Testis (tissue), 3 donors: ENCODE data around the gene CNNM1. TPM values are rescaled to one million over a fixed set of nuclear protein-coding genes. Genes with fewer than 3 reads are reported as not detected.

ENCODE experiments used
- DNase-seq: peaks from one replicate; pipeline ENCODE4 v3.0.0-alpha.2; 2019
- H3K27ac ChIP-seq, 2 donors: fragments of 200-600 bp; sonication (generic); one replicate each; pipeline ENCODE4 v1.5.1; 2019
- H3K27me3 ChIP-seq: fragments of 200-600 bp; sonication (generic); one replicate; pipeline ENCODE4 v1.5.1; 2019
- H3K36me3 ChIP-seq: fragments of 200-600 bp; sonication (generic); one replicate; pipeline ENCODE4 v1.5.1; 2017; ENCODE audit warnings: low read depth; ENCODE audit errors: missing control alignments
- H3K4me1 ChIP-seq: fragments of 200-600 bp; sonication (generic); one replicate; pipeline ENCODE4 v1.5.1; 2019
- H3K4me3 ChIP-seq, 2 donors: fragments of 200-600 bp; sonication (generic); one replicate each; pipeline ENCODE4 v1.5.1; 2017 to 2019
- H3K9me3 ChIP-seq: fragments of 200-600 bp; sonication (generic); one replicate; pipeline ENCODE4 v1.5.1; 2017
- CTCF ChIP-seq, 3 experiments: fragments of 450-650 bp in 2 of 3; fragments of 200-600 bp in 1 of 3; sonication (generic) in 1 of 3; IDR thresholded peaks; one replicate each; pipeline ENCODE4 v1.5.1; 2016 to 2019; ENCODE audit warnings: antibody characterized with exemption in 3 of 3, mild to moderate bottlenecking in 2 of 3, moderate library complexity in 1 of 3
- POLR2A ChIP-seq: fragments of 450-650 bp; IDR thresholded peaks from one replicate; pipeline ENCODE4 v1.6.1; 2017; ENCODE audit warnings: antibody characterized with exemption, mild to moderate bottlenecking, moderate library complexity
- WGBS, 2 donors: methylation state at CpG; one replicate each; pipeline ENCODE4 v1.1.5; 2018; 5-methylcytosine and 5-hydroxymethylcytosine counted together
- intact Hi-C: fragments of 100-400 bp; cut with DNase I; formaldehyde crosslinking; loops from one replicate; pipeline ENCODE4 v1.15.1; 2023; ENCODE audit warnings: low total_unique reads
- polyA plus RNA-seq: library from polyadenylated mRNA; stranded (reverse); fragments of 350-450 nt; fragmentation: Illumina TruSeq; extraction: RNeasy Lipid Tissue Mini Kit (QIAGEN cat#74804); gene quantifications from one replicate; pipeline ENCODE4 v1.2.3, GENCODE V29; 2014; ENCODE audit warnings: low read depth, low replicate concordance; ENCODE audit not compliant: insufficient read depth
- total RNA-seq, 2 donors: library from RNA; depleted of rRNA; stranded (reverse); fragments of >200 nt; gene quantifications; one replicate each; pipeline ENCODE4 v1.2.3, GENCODE V29; 2016

Gene CNNM1
- total and polyA plus RNA-seq, 3 donors from 2014 or later, result 29.0 to 53.8 (median 51.9) TPM

- Histone ChIP-seq H3K27ac (no peak overlapping the region), H3K36me3 (no peaks in the 10 kb centered on the region), H3K4me3 (no peak overlapping the region), H3K9me3 (no peaks in the 10 kb centered on the region), H3K27me3 (no peaks in the 10 kb centered on the region), H3K4me1 (peaks cover 12% of the 10 kb centered on the region)
- 48 to 54% methylated on average over 4 of the region's 4 CpGs for WGBS, 2 donors
- intact Hi-C loops, result no loop called here
- TF ChIP-seq CTCF (IDR thresholded peaks at IDR 0.05) (no peak), POLR2A (no peak)
- no peak for DNase-seq
Observed at GRCh38 chr10:99344715-99345114, 15.6 kb downstream of the CNNM1 start.

- Histone ChIP-seq H3K27me3 (no peaks in the 10 kb centered on the region), H3K4me1 (peaks cover 12% of the 10 kb centered on the region), H3K27ac (no peak overlapping the region), H3K36me3 (no peaks in the 10 kb centered on the region), H3K4me3 (no peak overlapping the region), H3K9me3 (no peaks in the 10 kb centered on the region)
- TF ChIP-seq POLR2A (no peak), CTCF (IDR thresholded peaks at IDR 0.05) (no peak)
- intact Hi-C loops, result no loop called here
- DNase-seq, result no peak
- WGBS, 2 donors, result 71 to 81% methylated on average over 1 of the region's 1 CpG
Observed at GRCh38 chr10:99345350-99345749, 16.2 kb downstream of the CNNM1 start.

GRCh38 chr10:99346247-99346646, 17.1 kb downstream of the CNNM1 start:
- TF ChIP-seq CTCF (IDR thresholded peaks at IDR 0.05) (no peak), POLR2A (no peak)
- H3K36me3 ChIP-seq, result no peaks in the 10 kb centered on the region
- 40 to 52% methylated on average over 1 of the region's 1 CpG for WGBS, 2 donors
- peak; percentile 82 for DNase-seq
- H3K4me1 ChIP-seq, result peaks cover 11% of the 10 kb centered on the region
- H3K27ac ChIP-seq, result no peak overlapping the region
- intact Hi-C loops, result no loop called here
- H3K9me3 ChIP-seq, result no peaks in the 10 kb centered on the region
- H3K4me3 ChIP-seq, result no peak overlapping the region
- no peaks in the 10 kb centered on the region for H3K27me3 ChIP-seq

- TF ChIP-seq CTCF (IDR thresholded peaks at IDR 0.05) (no peak), POLR2A (no peak)
- DNase-seq, result peak; percentile 62
- peaks cover 8% of the 10 kb centered on the region for H3K4me1 ChIP-seq
- no peak overlapping the region for H3K4me3 ChIP-seq
- no peaks in the 10 kb centered on the region for H3K36me3 ChIP-seq
- intact Hi-C loops, result no loop called here
- H3K9me3 ChIP-seq, result no peaks in the 10 kb centered on the region
- H3K27ac ChIP-seq, result no peak overlapping the region
- WGBS, 2 donors, result 41 to 71% methylated on average over 5 of the region's 5 CpGs
- no peaks in the 10 kb centered on the region for H3K27me3 ChIP-seq
Observed at GRCh38 chr10:99347672-99348071, 18.5 kb downstream of the CNNM1 start.

- intact Hi-C loops, result no loop called here
- no peaks in the 10 kb centered on the region for H3K36me3 ChIP-seq
- H3K9me3 ChIP-seq, result no peaks in the 10 kb centered on the region
- peaks cover 15% of the 10 kb centered on the region for H3K4me1 ChIP-seq
- no peaks in the 10 kb centered on the region for H3K27me3 ChIP-seq
- H3K4me3 ChIP-seq, result no peak overlapping the region
- no peak for TF ChIP-seq POLR2A
- no peak for TF ChIP-seq CTCF (IDR thresholded peaks at IDR 0.05)
- 71 to 72% methylated on average over 1 of the region's 1 CpG for WGBS, 2 donors
- DNase-seq, result no peak
- no peak overlapping the region for H3K27ac ChIP-seq
Observed at GRCh38 chr10:99353182-99353581, 24.0 kb downstream of the CNNM1 start.
